ENCODE results near the gene U2AF2. TPM values are rescaled to one million over a fixed set of nuclear protein-coding genes. Genes with fewer than 3 reads are reported as not detected.

Gene U2AF2
- total and polyA plus RNA-seq, 9 of the 15 experiments (the other 6 are each of a cell fraction or from before 2014, with no cell fraction given), result 3.0 to 331 (median 157) TPM

GRCh38 chr19:55644842-55645511 is 9.9 kb upstream of the U2AF2 start (continued):
- TF ChIP-seq TFAP4 (CRISPR knock-in tag; IDR thresholded peaks at IDR 0.05; ENCODE audit: borderline replicate concordance), result peak; percentile 1; the same call in 1 of the 2 replicates
- TF ChIP-seq RBFOX2 (IDR thresholded peaks at IDR 0.05; ENCODE audit: low read depth, low read length), result peak; percentile 67
- peak; percentile 10 for TF ChIP-seq PRDM10 (IDR thresholded peaks at IDR 0.05; ENCODE audit: partially characterized antibody)
- TF ChIP-seq ZNF23 (CRISPR knock-in tag; IDR thresholded peaks at IDR 0.05), result no peak

GRCh38 chr19:55645512-55645881 is 9.3 kb upstream of the U2AF2 start:
- H3K4me3 ChIP-seq, result peak overlapping the region; percentile 94; the same call in 1 of the 2 replicates
- intact Hi-C loops (cut with micrococcal nuclease), result no loop called here
- H3K9me3 ChIP-seq (replicated peaks; ENCODE audit: control insufficient read depth, insufficient read depth, low read depth, low read length), result no peaks in the 10 kb centered on the region
- H3K4me1 ChIP-seq (replicated peaks in 1 of 2; ENCODE audit: control insufficient read depth in 2 of 2, insufficient read depth in 2 of 2, low read length in 2 of 2), result peaks cover 37 to 73% of the 10 kb centered on the region in 2 experiments
- in situ Hi-C loops (cut with MboI), result loop anchor here (25.0 kb wide), 2 partner anchors 508 to 667 kb away; partner anchors contain the start of genes TNNT1 and ZSCAN5A
- no peaks in the 10 kb centered on the region for H3K9me1 ChIP-seq (ENCODE audit: control insufficient read depth, insufficient read depth, low read length)
- no peak overlapping the region for H2AFZ ChIP-seq (ENCODE audit: low read depth, low read length)
- H3K27me3 ChIP-seq (ENCODE audit: control insufficient read depth in 2 of 2, insufficient read depth in 2 of 2, low read length in 2 of 2), result no peaks in the 10 kb centered on the region
- ATAC-seq (no peak), DNase-seq (ENCODE audit: extremely low read depth in 1 of 4, low spot score in 3 of 4) (no peak), FAIRE-seq (no peak)
- peaks cover 29% of the 10 kb centered on the region; the same call in 2 of the 3 replicates for H3K36me3 ChIP-seq (ENCODE audit: control insufficient read depth, insufficient read depth, low read length)
- ChIA-PET POLR2A (interaction anchor here (0.9 to 1.2 kb wide), 2 partner anchors 9 to 26 kb away, joined by 3 to 6 read pairs; partner anchors contain the start of gene U2AF2), CTCF (ENCODE audit: low intra/inter-chr PET ratio) (no interaction called here)
- H3K27ac ChIP-seq (ENCODE audit: extremely low read depth, low read depth, low read length), result no peak overlapping the region
- peak in 1 of 3 experiments; percentile 39; a peak in 1 of 6 replicates for TF ChIP-seq ZBTB11 (CRISPR knock-in tag; IDR thresholded peaks at IDR 0.05)
- TF ChIP-seq RBFOX2 (IDR thresholded peaks at IDR 0.05; ENCODE audit: low read depth, low read length), result no peak
- TF ChIP-seq POU5F1 (IDR thresholded peaks at IDR 0.05; ENCODE audit: borderline replicate concordance, low read depth, low read length, partially characterized antibody), result no peak
- TF ChIP-seq ZNF174 (CRISPR knock-in tag; IDR thresholded peaks at IDR 0.05), result no peak
- H3K4me2 ChIP-seq (ENCODE audit: insufficient read depth, low read length), result no peak overlapping the region
- BruUV-seq (replicated peaks), result TSS peak; percentile 29
- peak overlapping the region in 1 of 2 experiments; percentile 98; a peak in 1 of 4 replicates for H3K9ac ChIP-seq (ENCODE audit: insufficient read depth in 1 of 2, low read depth in 2 of 2, low read length in 2 of 2)
- H4K20me1 ChIP-seq (replicated peaks; ENCODE audit: control insufficient read depth, insufficient read depth, low read length), result no peaks in the 10 kb centered on the region
- WGBS (ENCODE audit: insufficient coverage, low coverage, missing lambda C conversion rate), result 67% methylated on average over 4 of the region's 5 CpGs
- H3K79me2 ChIP-seq (ENCODE audit: control insufficient read depth, insufficient read depth, low read length), result peaks cover 78% of the 10 kb centered on the region

Data from K562 (cell line).